Dedifferentiated amniotic fluid mesenchymal stem cell (primary cell): ENCODE results near the gene ARHGEF25.
A peak's percentile ranks its signal among the peaks of the same experiment; 100 is the strongest.
"Not testable (repeated sequence)": the region's sequence is repeated elsewhere in the genome, so short reads cannot be mapped to it uniquely, and the experiment has no call there.

Experiments used
- DNase-seq: peaks from one replicate; pipeline ENCODE4 v3.0.0-alpha.2; 2016; ENCODE audit errors: extremely low spot score

ARHGEF25 gene

GRCh38 chr12:57611108-57611826 is at the start of gene ARHGEF25:
Gene ARHGEF25, plus strand, starts transcription at chr12:57611435. Its CDS starts 460 bp downstream, at chr12:57611895.
- no peak for DNase-seq

DNA sequence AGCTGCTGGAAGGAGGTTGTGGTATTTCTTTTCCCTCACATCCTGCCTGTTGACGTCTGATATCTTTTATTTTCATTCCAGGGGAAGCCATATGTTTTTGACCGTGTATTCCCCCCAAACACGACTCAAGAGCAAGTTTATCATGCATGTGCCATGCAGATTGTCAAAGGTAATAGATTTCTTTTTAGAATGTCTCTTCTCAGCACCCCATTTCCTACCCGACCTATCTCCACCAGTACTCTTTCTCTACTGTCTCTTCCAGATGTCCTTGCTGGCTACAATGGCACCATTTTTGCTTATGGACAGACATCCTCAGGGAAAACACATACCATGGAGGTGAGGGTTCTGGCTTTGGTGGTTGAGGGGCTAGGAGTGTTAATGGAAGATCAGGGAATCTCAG is 47.9 kb upstream of the ARHGEF25 start:
- no peak for DNase-seq

DNA sequence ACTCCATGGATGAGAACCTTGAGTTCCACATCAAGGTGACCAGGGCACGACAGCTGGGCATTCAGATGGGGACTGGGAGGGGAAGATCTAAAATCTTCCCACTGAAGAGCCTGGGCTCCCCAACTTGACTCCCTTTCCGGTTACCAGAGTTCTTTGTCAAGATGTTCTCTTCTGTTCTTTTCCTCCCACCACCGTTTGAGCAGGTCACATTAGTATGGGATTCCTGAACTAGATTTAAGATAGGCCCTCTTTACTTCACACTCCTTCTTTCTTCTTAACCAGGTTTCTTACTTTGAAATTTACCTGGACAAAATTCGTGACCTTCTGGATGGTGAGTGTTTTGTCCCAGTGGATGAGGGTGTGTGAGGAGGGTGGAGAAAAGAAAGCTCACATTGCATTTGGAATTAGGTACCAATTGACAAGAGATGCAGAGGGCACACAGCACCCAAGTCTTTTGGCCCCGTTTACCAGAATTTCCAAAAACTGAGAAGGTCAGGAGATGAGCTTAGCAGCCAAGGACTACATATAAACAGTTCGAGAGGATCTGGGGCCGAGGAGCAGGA is 47.0 kb upstream of the ARHGEF25 start:
- DNase-seq = no peak

DNA sequence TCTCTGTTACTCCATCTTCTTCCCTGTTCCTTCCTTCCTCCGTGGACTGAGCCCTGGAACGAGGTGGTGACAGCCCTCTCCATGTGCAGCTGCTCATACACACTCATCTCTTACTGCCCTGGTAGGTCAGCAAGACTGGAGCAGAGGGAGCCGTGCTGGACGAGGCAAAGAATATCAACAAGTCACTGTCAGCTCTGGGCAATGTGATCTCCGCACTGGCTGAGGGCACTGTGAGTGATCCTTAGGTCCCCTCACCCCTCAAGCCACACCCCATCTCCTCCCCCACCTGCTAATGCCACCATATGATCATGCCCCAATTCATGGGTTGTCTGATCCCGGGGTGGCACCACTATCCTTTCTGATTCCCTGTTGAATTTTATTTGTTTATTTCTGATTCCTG is 42.4 kb upstream of the ARHGEF25 start:
- no peak for DNase-seq

DNA sequence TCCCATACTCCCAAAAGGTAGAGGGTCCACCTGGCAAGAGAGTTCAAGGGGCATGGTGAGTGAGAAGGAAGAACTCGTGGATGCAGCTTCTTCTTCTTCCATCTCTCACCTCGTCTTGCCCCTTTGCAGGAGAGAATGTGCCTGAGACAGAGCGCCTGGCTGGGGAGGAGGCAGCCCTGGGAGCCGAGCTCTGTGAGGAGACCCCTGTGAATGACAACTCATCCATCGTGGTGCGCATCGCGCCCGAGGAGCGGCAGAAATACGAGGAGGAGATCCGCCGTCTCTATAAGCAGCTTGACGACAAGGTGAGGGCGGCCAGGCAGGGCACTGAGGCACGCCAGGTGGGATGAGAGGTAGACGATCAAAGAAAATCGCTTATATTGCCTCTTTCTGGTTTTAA is 41.4 kb upstream of the ARHGEF25 start:
- DNase-seq = no peak

DNA sequence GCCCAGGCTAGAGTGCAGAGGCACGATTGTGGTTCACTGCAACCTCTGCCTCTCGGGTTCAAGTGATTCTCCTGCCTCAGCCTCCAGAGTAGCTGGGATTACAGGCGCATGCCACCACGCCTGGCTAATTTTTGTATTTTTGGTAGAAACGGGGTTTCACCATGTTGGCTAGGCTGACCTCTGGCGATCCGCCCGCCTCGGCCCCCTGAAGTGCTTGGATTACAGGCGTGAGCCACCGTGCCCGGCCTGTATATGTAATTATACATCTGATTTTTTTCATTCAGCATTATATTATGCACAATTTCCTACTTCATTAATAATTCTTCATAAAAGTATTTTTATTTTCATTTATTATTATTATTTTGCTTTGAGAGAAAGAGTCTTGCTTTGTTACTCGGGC is 40.8 kb upstream of the ARHGEF25 start:
- DNase-seq = not testable (repeated sequence)

- no peak for DNase-seq
These were observed 39.1 kb upstream of the ARHGEF25 start for GRCh38 chr12:57571926-57572762.

GRCh38 chr12:57574795-57575194 is 36.4 kb upstream of the ARHGEF25 start:
- no peak for DNase-seq

DNA sequence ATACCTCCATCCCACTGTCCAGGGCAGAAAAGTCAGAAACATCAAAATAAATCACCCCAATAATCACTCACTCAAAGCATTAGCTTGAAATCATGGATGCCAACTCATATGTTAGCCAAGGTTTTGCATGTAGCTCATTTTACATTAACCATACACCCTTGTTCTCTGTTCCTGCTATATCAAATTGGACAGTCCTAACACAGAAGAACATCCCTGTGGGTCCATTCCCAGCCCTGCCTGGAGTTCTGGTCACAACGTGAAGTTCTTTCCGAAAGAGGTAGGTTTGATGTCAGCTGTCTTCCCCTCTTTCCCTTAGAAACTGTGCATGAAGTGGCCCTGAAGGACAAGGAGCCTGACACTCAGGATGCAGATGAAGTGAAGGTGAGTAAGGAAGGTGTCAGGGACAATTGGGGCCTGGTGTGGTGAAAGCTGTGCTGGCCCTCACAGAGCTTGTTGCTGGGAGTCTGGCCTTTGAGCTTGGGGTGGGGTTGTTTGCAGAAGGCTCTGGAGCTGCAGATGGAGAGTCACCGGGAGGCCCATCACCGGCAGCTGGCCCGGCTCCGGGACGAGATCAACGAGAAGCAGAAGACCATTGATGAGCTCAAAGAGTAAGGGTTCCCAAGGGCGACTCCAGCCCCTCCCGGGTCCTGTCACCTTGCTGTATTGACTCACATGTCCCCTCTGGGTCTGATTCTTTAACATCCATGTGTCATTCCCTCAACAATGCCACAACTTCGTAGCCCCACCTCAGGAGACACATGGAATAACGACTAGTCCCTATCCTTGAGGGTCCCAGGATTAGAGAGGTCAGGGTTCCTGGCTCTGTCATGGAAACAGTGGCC is 35.2 kb upstream of the ARHGEF25 start:
- DNase-seq = no peak

- DNase-seq = no peak
These were observed 34.5 kb upstream of the ARHGEF25 start for GRCh38 chr12:57576613-57577160.

- no peak for DNase-seq
These were observed 33.1 kb upstream of the ARHGEF25 start for GRCh38 chr12:57577981-57578758.

- DNase-seq = no peak
These were observed 32.2 kb upstream of the ARHGEF25 start for GRCh38 chr12:57579011-57579410.

DNA sequence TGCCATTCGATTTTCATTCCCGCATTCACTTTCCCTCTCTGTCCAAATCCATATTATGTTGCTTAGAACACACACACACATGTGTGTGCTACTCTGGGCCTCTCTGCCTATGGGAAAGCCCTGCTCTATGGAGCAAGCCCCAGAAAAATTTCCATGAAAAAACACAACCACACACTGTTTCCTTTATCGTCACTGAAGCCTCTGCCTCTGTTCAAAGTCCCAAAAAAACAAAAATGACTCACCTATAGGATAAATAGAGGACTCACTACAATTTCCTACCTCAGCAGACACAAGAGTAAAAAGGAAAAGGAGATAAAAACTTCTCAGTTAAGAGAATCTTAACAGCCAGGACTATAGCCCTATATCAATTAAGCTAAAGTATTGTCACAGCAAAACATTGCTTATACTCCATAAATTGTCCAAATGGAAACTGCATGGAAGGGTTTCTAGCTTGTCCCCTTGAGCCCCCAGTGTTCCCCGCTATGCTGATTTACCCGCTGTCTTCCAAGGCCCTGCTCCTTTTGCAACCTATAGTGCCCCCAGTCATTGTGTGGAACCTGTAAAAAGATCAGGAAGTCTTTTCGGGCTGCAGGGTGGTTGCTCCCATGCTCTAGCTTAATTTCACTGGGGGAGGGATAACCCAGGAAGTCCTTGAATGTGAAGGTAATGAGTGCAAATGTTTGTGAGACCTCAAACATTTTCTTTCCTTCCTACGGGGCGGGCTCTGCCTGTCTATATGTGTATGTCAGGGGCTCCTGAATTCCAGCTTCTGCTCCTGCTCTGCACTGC is 31.4 kb upstream of the ARHGEF25 start:
- DNase-seq = no peak

GRCh38 chr12:57580466-57580795 is 30.8 kb upstream of the ARHGEF25 start:
- DNase-seq = no peak

GRCh38 chr12:57581802-57582201 is 29.4 kb upstream of the ARHGEF25 start:
- no peak for DNase-seq

DNA sequence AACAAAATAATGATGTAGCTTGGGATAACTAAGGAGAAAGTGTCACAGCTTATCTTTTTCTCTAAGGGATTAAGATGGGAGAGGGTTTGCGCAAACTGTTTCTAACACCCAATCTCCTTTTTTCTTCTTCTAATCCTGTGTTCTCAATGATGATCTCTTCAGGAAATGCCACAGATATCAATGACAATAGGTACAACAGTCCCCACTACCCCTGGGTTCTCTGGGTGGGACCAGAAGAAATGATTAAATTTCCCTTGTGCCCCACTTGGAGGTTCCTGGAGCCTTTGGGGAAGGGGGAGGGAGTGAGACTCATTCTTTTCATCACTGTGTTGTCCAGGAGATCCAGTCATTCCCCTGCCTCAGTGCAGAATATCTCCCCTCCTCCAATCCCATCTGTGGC is 28.8 kb upstream of the ARHGEF25 start:
- DNase-seq = no peak

DNA sequence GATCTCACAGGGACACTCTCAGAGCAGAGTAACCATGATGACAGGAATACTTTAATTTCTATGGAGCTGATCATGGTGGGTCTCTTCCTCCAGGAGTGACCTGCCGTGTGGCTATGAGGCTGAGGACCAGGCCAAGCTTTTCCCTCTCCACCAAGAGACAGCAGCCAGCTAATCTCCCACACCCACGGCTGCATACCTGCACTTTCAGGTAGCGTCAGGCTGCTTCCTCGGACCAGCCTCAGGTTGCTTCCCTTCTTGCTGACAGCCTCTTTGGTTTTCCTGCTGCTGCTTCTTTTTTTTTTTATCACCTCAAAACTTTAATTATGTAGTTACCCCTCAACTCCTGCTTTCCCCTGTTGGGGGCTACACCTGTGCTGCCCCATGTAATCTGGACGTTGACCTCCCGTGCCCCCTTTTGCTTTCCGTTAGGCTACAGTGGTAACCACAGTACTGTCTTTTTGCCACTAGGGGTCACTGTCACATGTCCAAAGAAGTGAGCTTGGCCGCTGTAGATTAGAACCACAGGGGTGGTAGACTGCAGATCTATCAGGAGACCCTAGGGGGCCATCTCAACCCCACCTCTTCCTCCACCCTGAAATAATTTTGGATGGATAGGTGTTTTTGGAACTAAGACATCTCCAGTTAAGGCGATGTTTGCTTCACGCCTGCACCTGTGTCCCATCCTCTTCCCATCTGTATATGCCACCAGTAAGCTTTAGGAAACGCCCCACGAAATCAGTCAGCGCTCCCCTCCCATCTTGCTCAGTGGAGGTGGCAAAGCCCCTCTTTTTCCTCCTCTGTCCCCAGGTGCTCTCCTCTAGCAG is 28.0 kb upstream of the ARHGEF25 start:
- DNase-seq = peak; percentile 81

- DNase-seq = no peak
These were observed 27.2 kb upstream of the ARHGEF25 start for GRCh38 chr12:57584050-57584449.

- DNase-seq = no peak
These were observed 26.5 kb upstream of the ARHGEF25 start for GRCh38 chr12:57584690-57585089.
